HG03378 (cell line): Measurements from ENCODE around the gene DNAL4.

Experiments
- ATAC-seq: cut with Tn5 transposase; IDR thresholded peaks from one replicate; pipeline ENCODE4 v1.9.1; 2021; ENCODE audit warnings: mild to moderate bottlenecking, moderate library complexity; ENCODE audit not compliant: unreplicated experiment

Gene DNAL4

DNA sequence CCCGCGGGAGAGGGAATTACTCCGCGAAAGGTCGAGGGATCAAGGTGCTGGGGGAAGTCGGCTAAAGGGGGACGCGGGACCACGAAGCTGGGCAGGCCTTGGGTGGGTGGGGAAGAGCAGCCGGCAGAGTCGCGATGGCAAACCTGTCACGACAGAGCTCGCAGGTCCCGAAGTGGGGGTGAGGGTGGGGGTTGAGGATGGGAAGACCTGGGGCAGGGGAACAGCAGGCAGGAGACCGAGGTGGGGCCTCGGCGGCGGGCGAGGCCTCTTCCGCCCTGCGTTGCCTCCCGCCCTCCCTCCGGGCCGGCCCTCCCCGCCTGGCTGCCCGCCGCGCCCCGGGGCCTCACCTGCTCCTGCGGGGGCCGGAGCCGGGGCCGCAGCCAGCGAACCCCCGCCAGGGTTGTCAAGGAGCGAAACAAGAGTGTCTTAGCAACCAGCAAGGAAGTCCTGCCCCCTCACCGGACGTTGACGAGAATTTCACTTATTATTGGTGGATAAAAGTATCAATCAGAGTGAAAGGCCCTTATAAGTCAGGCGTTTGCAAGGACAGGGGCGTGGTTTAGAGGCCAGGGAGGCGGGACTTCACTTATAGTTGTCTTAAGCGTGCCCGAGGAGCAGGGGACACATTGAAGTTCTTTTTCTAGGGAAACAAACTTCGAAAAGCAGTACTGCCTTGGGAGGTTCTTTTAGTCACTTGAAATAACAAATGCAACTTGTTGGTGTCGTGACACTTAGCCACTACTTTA lies at the start of gene DNAL4:
TSS of gene DNAL4 (minus strand) at position 423 of the 746 bp plus-strand sequence. CDS start 11,412 bp downstream, outside the sequence.
- ATAC-seq: peak; percentile 95

- no peak for ATAC-seq
Measured at GRCh38 chr22:38843201-38843656, 49.3 kb upstream of the DNAL4 start.

- ATAC-seq: no peak
Measured at GRCh38 chr22:38842512-38843200, 48.7 kb upstream of the DNAL4 start.

- no peak for ATAC-seq
Measured at GRCh38 chr22:38841635-38842034, 47.7 kb upstream of the DNAL4 start.

DNA sequence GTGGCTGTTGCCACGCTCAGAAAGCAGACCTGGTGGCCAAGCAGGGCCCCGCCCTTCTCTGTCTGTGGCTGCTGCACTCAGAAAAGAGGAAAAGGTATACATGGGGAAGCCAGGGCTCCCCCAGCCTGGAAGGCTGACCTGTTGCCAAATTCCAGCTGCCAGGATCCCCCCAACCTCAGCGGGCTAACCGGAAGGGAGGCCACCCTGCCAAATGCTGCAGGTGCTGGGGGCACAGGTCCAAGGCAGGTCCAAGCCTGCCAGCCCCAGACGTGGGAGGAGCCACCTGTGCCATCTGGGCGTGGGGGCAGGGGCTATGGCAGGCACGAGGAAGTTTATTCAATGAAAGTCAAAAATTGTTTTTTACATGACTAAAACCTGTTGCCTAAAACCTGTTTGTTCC lies 47.3 kb upstream of the DNAL4 start:
- ATAC-seq: no peak

DNA sequence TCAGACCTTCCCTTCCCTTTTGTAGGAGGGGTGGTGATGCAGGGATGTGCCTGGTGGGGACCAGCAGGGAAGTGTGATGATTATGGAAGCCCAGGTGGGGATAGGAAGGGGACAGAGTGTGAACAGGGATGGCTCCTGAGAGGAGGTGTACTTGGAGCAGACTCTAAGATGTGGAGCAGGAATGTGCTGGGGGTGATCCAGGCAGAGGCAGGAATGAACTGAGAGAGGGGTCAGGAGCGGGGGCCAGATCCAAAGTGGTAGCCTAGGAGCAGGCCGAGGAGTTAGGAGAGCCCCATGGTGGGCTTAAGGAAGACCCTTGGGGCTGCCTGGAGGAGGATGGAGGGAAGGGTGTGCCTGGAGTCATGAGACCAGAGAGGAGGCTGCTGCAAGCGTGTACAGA lies 46.2 kb upstream of the DNAL4 start:
- no peak for ATAC-seq

DNA sequence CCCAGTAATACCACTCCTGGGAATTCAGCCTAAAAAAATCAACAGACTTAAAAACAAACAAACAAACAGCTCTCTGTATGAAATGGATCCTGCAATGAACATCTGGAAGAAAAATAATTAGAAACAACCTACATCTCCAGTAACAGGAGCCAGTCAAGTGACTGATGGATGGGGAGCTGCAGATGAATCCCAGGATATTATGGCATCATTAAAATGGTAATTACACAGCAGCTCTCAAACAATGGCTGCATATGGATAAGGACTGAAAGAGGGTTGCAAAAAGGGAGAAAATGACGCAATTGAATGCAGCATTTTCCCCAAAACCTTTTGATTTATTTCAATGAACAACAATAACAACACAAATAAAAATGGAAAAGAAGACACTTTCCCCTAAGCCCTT lies 45.7 kb upstream of the DNAL4 start:
- no peak for ATAC-seq

DNA sequence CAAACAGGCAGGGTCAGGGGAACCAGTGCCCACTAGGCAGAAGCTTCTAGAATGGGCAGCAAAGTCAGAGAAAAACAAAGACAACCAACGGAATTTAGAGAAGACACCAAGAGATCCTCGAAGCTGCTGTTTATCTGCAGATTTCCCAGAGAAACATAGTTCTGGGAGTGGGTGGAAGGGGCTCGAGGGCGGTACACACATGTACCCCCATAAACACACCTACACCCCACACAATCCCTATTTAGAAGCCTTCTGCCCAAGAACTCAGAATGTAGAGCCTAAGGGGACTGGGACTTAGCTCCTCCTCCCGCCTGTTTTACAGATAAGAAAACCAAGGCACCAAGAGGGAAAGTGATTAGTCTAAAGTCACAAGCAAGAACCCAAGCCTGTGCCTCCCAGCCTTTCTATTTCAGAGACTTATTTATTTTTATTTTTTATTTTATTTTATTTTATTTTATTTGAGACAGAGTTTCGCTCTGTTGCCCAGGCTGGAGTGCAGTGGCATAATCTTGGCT lies 43.5 kb upstream of the DNAL4 start:
- ATAC-seq: no peak

DNA sequence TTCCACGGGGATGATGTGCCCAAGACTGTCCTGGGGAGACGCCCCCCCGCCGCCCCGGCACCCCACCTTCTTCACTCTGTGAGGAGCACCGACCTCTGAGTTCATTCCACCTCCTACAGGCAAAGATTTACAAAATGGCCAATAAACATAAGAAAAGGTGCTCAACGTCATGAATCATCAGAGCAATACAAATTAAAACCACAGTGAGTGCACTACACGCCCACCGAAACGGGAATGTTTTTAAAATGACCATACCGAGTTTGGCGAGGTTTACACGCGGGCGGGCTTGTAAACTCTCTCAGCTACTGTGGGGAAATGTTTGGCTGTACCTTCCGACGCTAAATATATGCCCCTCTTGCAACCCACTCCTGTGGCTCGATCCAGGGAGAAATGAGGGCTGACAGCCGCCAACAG lies 42.0 kb upstream of the DNAL4 start:
- no peak for ATAC-seq

DNA sequence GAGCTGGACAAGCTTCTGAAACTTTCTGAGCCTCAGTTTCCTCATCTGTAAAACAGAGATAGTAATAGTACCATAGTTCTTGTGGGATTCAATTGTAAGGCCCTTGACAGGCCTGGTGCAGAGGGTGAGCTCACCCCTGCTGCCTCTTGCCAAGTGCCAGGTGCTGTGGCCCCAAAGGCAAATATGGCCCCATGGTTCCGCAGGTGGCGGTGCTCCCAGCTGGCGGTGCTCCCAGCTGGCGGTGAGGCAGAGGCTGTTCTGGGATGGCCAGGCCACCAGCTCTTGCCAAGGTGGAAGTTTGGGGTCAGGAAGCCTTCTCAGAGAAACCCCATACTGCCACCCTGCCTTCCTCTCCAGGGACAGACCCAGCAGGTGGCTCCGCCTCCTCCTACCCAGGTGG lies 41.0 kb upstream of the DNAL4 start:
- no peak for ATAC-seq

DNA sequence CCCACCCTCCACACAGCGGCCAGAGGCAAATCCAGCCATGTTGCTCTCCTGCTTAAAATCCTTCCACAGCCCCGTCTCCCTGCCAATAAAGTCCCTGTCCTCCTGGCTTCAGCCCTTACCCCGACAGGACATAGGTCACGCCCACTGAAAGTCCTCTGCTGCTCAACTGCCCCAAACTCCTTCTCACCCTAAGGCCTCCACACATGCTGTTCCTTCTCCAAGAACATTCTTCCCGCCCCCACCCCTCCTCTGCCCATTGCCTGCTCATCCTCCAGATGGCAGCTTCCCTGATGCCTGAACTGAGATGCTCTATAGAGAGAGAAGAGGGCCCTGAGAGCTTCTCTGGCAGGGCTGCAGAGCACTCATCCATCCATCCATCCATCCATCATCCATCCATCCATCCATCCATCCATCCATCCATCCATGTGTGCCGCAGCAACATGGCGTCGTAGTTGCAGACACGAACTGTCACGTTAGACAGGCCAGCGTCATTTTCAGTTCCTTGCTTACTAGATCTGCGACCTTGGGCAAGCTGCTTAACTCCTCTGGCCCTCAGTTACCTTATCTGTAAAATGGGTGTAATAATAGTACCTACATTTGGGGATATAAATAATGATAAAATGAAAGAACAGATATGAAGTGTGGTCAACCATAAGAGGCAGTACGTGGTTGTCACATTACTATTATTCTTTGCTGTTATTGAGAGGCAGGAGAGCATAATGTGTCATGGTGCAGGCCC lies 40.4 kb upstream of the DNAL4 start:
- no peak for ATAC-seq

GRCh38 chr22:38833061-38833460 lies 39.1 kb upstream of the DNAL4 start:
- ATAC-seq: no peak

- no peak for ATAC-seq
Measured at GRCh38 chr22:38832005-38832978, 38.3 kb upstream of the DNAL4 start.

DNA sequence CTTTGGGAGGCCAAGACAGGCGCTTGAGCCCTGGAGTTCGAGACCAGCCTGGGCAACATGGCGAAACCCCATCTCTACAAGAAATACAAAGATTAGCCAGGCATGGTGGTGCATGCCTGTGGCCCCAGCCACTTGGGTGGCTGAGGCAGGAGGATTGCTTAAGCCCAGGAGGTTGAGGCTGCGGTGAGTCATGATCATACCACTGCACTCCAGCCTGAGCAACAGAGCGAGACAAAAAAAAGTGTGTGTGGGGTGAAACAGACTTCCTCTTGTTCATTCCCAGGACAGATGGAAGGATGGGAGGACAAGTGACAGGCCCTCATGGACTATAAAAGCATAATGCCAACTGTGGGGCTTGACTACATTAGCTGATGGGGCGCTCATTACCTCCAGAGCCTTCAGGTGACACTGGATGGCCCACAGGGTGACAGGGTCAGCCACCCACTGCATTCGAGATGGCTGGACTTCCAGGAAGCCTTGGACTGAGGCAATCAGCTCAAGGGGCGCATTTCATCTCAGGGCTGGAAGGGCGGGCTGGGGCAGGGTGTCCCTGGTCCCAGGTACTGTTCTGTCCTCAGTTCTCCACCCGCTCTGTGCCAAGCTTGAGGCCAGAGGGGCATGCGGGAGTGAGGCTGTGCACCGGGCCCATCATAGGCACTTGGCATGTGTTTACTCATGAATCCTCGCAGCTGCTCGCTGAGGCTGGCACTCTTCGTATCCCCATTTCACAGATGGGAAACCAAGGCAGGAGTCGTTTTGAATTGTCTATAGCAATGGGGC lies 37.4 kb upstream of the DNAL4 start:
- ATAC-seq: no peak

DNA sequence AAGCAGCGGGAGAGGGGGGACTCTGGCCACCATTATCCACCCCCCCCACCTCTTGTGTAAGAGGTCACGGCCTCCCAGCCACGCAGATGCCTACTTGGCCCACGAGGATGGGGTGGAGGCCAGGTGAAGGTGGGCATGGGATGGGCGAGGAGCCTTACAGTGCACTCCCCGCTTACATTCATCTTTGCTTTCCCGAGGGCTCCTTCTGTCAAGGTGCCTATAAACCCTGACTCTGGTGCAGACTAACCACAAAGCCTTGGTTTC lies 36.8 kb upstream of the DNAL4 start:
- ATAC-seq: no peak

GRCh38 chr22:38830026-38830844 lies 36.3 kb upstream of the DNAL4 start:
- no peak for ATAC-seq

DNA sequence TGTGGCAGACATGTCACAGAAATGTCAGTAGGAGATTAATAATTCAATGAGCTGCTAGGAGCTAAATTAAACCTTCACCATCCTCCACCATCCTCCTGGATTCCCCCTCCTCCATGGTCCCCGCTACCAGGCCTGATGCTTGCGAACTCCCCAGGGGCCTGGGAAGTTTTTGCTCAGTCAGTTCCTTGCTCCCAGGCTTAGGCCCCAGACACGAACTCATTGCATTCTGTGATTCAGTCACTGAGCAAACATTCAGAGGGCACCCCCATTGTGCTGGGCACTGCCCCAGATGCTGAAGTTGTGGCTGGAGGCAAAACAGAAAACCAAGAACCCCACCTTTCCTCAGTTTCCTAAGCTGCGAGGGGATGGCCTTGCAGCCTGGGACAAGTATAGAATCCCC lies 35.5 kb upstream of the DNAL4 start:
- ATAC-seq: no peak

GRCh38 chr22:38828616-38829205 lies 34.8 kb upstream of the DNAL4 start:
- no peak for ATAC-seq

GRCh38 chr22:38828191-38828590 lies 34.2 kb upstream of the DNAL4 start:
- ATAC-seq: no peak
